Neural progenitor cell (in vitro differentiated cells): ENCODE data around the gene JAG1.

Source experiments
- EZH2phosphoT487 ChIP-seq: fragments of 200-600 bp; sonication (generic); IDR thresholded peaks from 2 replicates; pipeline ENCODE4 v1.6.1; 2017; ENCODE audit warnings: antibody characterized with exemption
- TF ChIP-seq, protein P1 (sequence below): fragments of 200-600 bp; sonication (generic); IDR thresholded peaks from 2 replicates; pipeline ENCODE4 v1.5.1; 2017; ENCODE audit warnings: antibody characterized with exemption, mild to moderate bottlenecking

DNA sequence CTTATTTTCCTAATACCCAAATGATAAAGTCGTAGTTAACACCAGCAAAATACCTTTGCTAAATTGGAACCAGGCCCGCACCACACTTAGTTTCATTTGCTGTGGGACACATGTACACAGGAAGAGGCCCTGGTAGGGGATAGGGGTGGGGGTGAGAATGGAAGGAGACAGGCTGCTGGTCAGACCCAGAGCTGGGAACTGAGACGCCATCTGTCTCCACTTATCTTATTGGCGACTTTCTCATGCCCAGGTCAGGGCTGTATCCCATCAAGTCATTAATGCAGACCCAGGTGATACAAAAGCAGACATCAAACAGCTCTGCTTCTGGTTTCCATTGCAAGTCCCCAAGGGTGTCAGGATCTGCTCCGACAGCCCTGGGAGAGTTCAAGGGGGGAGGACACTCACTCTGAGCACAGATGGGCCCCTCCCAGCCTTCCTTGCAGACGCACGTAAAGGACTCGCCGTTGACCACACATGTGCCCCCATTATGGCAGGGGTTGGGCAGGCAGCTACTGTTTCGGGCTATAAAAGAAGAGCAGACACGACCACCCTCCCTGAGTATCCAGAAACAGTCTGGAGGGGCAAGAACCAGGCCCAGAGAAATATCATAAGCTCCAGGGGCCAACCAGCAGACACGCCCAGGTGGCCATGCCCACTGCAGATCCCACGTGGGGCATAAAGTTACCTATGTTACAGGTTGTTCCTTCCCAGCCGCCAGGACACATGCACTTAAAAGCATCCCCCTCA is 29.2 kb downstream of the JAG1 start:
- TF ChIP-seq, protein P1, sequence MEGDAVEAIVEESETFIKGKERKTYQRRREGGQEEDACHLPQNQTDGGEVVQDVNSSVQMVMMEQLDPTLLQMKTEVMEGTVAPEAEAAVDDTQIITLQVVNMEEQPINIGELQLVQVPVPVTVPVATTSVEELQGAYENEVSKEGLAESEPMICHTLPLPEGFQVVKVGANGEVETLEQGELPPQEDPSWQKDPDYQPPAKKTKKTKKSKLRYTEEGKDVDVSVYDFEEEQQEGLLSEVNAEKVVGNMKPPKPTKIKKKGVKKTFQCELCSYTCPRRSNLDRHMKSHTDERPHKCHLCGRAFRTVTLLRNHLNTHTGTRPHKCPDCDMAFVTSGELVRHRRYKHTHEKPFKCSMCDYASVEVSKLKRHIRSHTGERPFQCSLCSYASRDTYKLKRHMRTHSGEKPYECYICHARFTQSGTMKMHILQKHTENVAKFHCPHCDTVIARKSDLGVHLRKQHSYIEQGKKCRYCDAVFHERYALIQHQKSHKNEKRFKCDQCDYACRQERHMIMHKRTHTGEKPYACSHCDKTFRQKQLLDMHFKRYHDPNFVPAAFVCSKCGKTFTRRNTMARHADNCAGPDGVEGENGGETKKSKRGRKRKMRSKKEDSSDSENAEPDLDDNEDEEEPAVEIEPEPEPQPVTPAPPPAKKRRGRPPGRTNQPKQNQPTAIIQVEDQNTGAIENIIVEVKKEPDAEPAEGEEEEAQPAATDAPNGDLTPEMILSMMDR = no peak
- no peak for TF ChIP-seq EZH2phosphoT487
